Hepatocyte (in vitro differentiated cells): ENCODE measurements around the gene SVIL. TPM values are rescaled to one million over a fixed set of nuclear protein-coding genes. Genes with fewer than 3 reads are reported as not detected.
A peak's percentile ranks its signal among the peaks of the same experiment; 100 is the strongest.
"Not testable (repeated sequence)": the region's sequence is repeated elsewhere in the genome, so short reads cannot be mapped to it uniquely, and the experiment has no call there.

ENCODE experiments used
- DNase-seq: peaks from one replicate; pipeline ENCODE4 v3.0.0-alpha.2; 2016; ENCODE audit warnings: low spot score
- H2AFZ ChIP-seq: fragments of 200-600 bp; sonication (generic); 2 replicates; pipeline ENCODE4 v1.6.0; 2016; ENCODE audit warnings: antibody characterized with exemption, mild to moderate bottlenecking
- H3K27ac ChIP-seq: fragments of 200-600 bp; sonication (generic); 2 replicates; pipeline ENCODE4 v1.5.1; 2016; ENCODE audit warnings: mild to moderate bottlenecking
- H3K27me3 ChIP-seq: fragments of 200-600 bp; sonication (generic); 2 replicates; pipeline ENCODE4 v1.6.1; 2016
- H3K36me3 ChIP-seq: fragments of 200-600 bp; sonication (generic); replicated peaks from 2 replicates; pipeline ENCODE4 v1.5.1; 2016; ENCODE audit warnings: low read depth; ENCODE audit not compliant: insufficient read depth
- H3K4me1 ChIP-seq: fragments of 200-600 bp; sonication (generic); 2 replicates; pipeline ENCODE4 v1.5.1; 2016; ENCODE audit warnings: mild to moderate bottlenecking, moderate library complexity; ENCODE audit not compliant: insufficient read depth
- H3K4me2 ChIP-seq: fragments of 200-600 bp; sonication (generic); 2 replicates; pipeline ENCODE4 v1.6.0; 2016
- H3K4me3 ChIP-seq: fragments of 200-600 bp; sonication (generic); 2 replicates; pipeline ENCODE4 v1.5.1; 2016; ENCODE audit warnings: mild to moderate bottlenecking
- H3K79me2 ChIP-seq: fragments of 200-600 bp; sonication (generic); 2 replicates; pipeline ENCODE4 v1.6.0; 2017; ENCODE audit warnings: mild to moderate bottlenecking
- H3K9me2 ChIP-seq: fragments of 200-600 bp; sonication (generic); replicated peaks from 2 replicates; pipeline ENCODE4 v1.6.0; 2017; ENCODE audit warnings: mild to moderate bottlenecking; ENCODE audit not compliant: insufficient read depth
- H3K9me3 ChIP-seq: fragments of 200-600 bp; sonication (generic); 2 replicates; pipeline ENCODE4 v1.5.1; 2016; ENCODE audit warnings: low read depth, mild to moderate bottlenecking
- H4K20me1 ChIP-seq: fragments of 200-600 bp; sonication (generic); 2 replicates; pipeline ENCODE4 v1.6.0; 2016; ENCODE audit warnings: mild to moderate bottlenecking; ENCODE audit not compliant: insufficient read depth, poor library complexity, severe bottlenecking
- CTCF ChIP-seq: fragments of 200-600 bp; sonication (generic); IDR thresholded peaks from 2 replicates; pipeline ENCODE4 v1.5.1; 2016; ENCODE audit warnings: antibody characterized with exemption, mild to moderate bottlenecking; ENCODE audit not compliant: poor library complexity
- EZH2 ChIP-seq: fragments of 200-600 bp; sonication (generic); IDR thresholded peaks from 2 replicates; pipeline ENCODE4 v1.6.1; 2016; ENCODE audit warnings: antibody characterized with exemption, mild to moderate bottlenecking, borderline replicate concordance
- EZH2phosphoT487 ChIP-seq: fragments of 200-600 bp; sonication (generic); IDR thresholded peaks from one replicate; pipeline ENCODE4 v1.6.1; 2018; ENCODE audit warnings: antibody characterized with exemption, mild to moderate bottlenecking, low read depth, moderate library complexity; ENCODE audit not compliant: unreplicated experiment, severe bottlenecking
- WGBS: methylation state at CpG from one replicate; pipeline ENCODE4 v1.1.6; 2016; ENCODE audit warnings: low lambda C conversion rate; ENCODE audit errors: missing lambda C conversion rate; 5-methylcytosine and 5-hydroxymethylcytosine counted together
- polyA plus RNA-seq: library from polyadenylated mRNA; unstranded; fragments of >200 nt; fragmentation: Nextera tagmentation; extraction: Ambion mirVana; gene quantifications from 2 replicates; pipeline ENCODE4 v1.2.1, GENCODE V29; 2016
- total RNA-seq: library from RNA; depleted of rRNA; stranded (reverse); fragments of >200 nt; gene quantifications from 2 replicates; pipeline ENCODE4 v1.2.3, GENCODE V29; 2014

SVIL gene
- total and polyA plus RNA-seq, 2 experiments from 2014 or later = 24.3 to 36.5 TPM

GRCh38 chr10:29563420-29564035, 71.2 kb downstream of the SVIL start:
- H3K79me2 ChIP-seq = no peaks in the 10 kb centered on the region
- no peaks in the 10 kb centered on the region for H3K4me1 ChIP-seq
- H3K27ac ChIP-seq = no peak overlapping the region
- no peak for DNase-seq
- no peaks in the 10 kb centered on the region for H3K36me3 ChIP-seq
- H3K9me3 ChIP-seq = no peaks in the 10 kb centered on the region
- 95% methylated on average over 7 of the region's 7 CpGs for WGBS
- H4K20me1 ChIP-seq = no peaks in the 10 kb centered on the region
- no peaks in the 10 kb centered on the region for H3K27me3 ChIP-seq
- no peak overlapping the region for H2AFZ ChIP-seq
- no peak overlapping the region for H3K4me2 ChIP-seq
- no peaks in the 10 kb centered on the region for H3K9me2 ChIP-seq
- no peak overlapping the region for H3K4me3 ChIP-seq
- TF ChIP-seq EZH2phosphoT487 = no peak
- no peak for TF ChIP-seq EZH2
- no peak for TF ChIP-seq CTCF

- not testable (repeated sequence) for H3K36me3 ChIP-seq, H3K79me2 ChIP-seq, H3K27ac ChIP-seq, H4K20me1 ChIP-seq, H3K4me2 ChIP-seq, H3K4me3 ChIP-seq, H2AFZ ChIP-seq, DNase-seq, H3K9me3 ChIP-seq, H3K4me1 ChIP-seq, H3K27me3 ChIP-seq, H3K9me2 ChIP-seq
- WGBS = 94% methylated on average over 5 of the region's 7 CpGs
These were observed 71.8 kb downstream of the SVIL start for GRCh38 chr10:29563006-29563405.

- H3K27me3 ChIP-seq = no peaks in the 10 kb centered on the region
- peaks cover 7% of the 10 kb centered on the region for H3K4me1 ChIP-seq
- H3K36me3 ChIP-seq = no peaks in the 10 kb centered on the region
- H3K4me2 ChIP-seq = no peak overlapping the region
- H3K27ac ChIP-seq = peak overlapping the region; percentile 14
- no peak for DNase-seq
- H4K20me1 ChIP-seq = no peaks in the 10 kb centered on the region
- WGBS = 55% methylated on average over 4 of the region's 4 CpGs
- H3K9me3 ChIP-seq = no peaks in the 10 kb centered on the region
- no peaks in the 10 kb centered on the region for H3K79me2 ChIP-seq
- no peak overlapping the region for H3K4me3 ChIP-seq
- H2AFZ ChIP-seq = no peak overlapping the region
- H3K9me2 ChIP-seq = no peaks in the 10 kb centered on the region
- no peak for TF ChIP-seq EZH2
- no peak for TF ChIP-seq EZH2phosphoT487
- no peak for TF ChIP-seq CTCF
These were observed 74.8 kb downstream of the SVIL start for GRCh38 chr10:29559996-29560395.

GRCh38 chr10:29557665-29558064, 77.1 kb downstream of the SVIL start:
- TF ChIP-seq EZH2 = no peak
- no peak for TF ChIP-seq EZH2phosphoT487
- no peak for TF ChIP-seq CTCF
- WGBS = 93% methylated on average over 3 of the region's 3 CpGs
- peaks cover 7% of the 10 kb centered on the region for H3K4me1 ChIP-seq
- no peaks in the 10 kb centered on the region for H3K9me2 ChIP-seq
- H4K20me1 ChIP-seq = no peaks in the 10 kb centered on the region
- H3K9me3 ChIP-seq = no peaks in the 10 kb centered on the region
- no peaks in the 10 kb centered on the region for H3K27me3 ChIP-seq
- no peak for DNase-seq
- no peak overlapping the region for H3K4me2 ChIP-seq
- no peak overlapping the region for H3K4me3 ChIP-seq
- no peak overlapping the region for H3K27ac ChIP-seq
- no peaks in the 10 kb centered on the region for H3K36me3 ChIP-seq
- H2AFZ ChIP-seq = no peak overlapping the region
- H3K79me2 ChIP-seq = no peaks in the 10 kb centered on the region
